DMS114 treated with DMSO at 0.1 percent for 48 hours (cell line): Measurements from ENCODE around the gene MOGAT1.
"Not testable (repeated sequence)": the region's sequence is repeated elsewhere in the genome, so short reads cannot be mapped to it uniquely, and the experiment has no call there.

Experiments used
- DNase-seq: peaks from one replicate; lab custom pipeline; 2025; ENCODE audit not compliant: unreplicated experiment; lab: John Stamatoyannopoulos, UW

Gene MOGAT1

GRCh38 chr2:222708274-222708710 lies 36.8 kb downstream of the MOGAT1 start:
- DNase-seq = peak; percentile 49

- peak; percentile 60 for DNase-seq
Measured at GRCh38 chr2:222709191-222709891, 37.9 kb downstream of the MOGAT1 start.

- DNase-seq = no peak
Measured at GRCh38 chr2:222710736-222711135, 39.3 kb downstream of the MOGAT1 start.

GRCh38 chr2:222711315-222711940 lies 40.0 kb downstream of the MOGAT1 start:
- no peak for DNase-seq

DNA sequence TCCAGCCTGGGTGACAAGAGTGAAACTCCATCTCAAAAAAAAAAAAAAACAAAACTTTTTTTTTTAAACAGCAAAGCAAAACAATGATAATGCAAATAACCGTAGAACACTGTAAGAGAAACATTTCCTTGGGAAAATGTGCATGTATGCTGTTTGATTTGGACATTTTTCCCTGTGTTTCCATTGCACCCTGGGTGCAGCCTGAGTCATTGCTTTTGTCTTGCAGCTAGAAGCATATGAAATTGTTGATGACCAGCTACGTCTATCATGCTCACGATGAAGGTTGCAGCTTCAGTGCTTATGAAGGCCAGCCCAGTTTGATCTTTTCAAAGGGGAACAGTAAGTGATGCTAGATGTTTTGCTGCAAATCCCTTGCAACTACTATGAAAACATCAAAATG lies 41.5 kb downstream of the MOGAT1 start:
- no peak for DNase-seq

DNA sequence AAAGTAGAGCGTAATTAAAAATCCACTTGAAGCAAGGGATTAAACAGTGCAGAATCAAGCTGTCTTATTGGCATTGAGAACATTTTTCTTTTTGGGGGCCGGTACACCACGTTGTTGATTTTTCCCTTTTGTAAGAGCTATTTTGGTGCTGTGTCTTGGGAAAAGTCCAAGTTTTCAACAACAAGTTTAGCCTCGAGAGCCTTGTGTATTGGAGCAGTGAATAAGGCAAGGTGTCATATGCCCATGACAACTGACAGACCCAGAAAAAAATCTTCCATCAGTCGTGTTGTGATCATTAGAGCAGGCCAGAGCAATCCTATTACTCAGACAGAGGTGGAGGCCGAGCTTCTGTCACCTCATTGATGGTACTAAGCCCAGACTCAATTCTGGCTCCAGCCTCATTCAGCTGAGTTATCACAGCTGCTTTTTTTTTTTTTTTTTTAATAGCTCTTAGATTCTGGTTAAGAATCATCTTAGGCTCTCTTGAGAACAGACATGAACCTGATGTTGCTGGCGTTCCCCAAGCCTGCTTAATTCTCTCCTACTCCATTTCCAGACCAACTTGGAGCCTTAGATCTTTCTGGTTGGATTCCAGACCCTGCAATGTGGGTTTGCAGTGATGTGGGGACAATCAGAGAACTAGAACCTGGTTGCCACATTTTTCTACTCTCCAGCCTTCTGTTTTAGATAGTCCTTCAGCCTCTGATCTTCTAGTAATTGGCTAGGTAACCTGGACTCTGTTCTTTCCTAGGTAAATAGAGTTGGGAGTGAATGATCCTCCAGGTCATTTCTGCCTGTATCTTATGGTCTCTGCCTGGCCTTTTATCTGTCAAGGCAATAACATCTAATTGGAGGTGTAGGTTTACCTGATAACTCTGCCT lies 43.1 kb downstream of the MOGAT1 start:
- DNase-seq = no peak

DNA sequence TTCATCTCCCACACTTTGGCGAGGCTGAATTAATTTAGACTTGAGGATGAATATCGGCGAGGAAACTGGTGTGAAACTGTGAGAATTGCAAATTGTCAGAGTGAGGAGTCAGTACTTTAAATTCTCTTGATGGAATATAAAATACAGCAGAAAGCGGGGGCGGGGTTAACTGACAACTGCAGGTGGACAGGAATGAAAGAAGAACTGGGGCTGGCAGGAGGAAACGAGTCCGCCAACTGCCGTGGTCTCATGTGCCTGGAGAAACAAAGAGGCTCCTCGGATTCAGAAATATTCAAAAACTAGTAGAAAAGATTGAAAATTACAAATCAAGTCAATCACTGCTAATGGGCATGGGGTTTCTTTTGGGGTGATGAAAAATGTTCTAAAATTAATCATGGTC lies 44.3 kb downstream of the MOGAT1 start:
- DNase-seq = no peak

DNA sequence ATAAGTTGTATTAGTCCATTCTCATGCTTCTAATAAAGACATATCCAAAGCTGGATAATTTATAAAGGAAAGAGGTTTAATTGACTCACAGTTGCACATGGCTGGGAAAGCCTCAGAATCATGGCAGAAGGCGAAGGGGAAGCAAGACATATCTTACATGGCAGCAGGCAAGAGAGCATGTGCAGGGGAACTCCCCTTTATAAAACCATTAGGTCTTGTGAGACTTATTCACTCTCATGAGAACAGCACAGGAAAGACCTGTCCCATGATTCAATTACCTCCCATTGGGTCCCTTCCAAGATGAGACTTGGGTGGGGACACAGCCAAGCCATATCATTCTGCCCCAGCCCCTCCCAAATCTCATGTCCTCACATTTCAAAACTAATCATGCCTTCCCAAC lies 48.3 kb downstream of the MOGAT1 start:
- DNase-seq = not testable (repeated sequence)

- DNase-seq = not testable (repeated sequence)
Measured at GRCh38 chr2:222721597-222721996, 50.1 kb downstream of the MOGAT1 start.

- DNase-seq = no peak
Measured at GRCh38 chr2:222722327-222722946, 51.0 kb downstream of the MOGAT1 start.

GRCh38 chr2:222724208-222724607 lies 52.8 kb downstream of the MOGAT1 start:
- DNase-seq = no peak

- no peak for DNase-seq
Measured at GRCh38 chr2:222728621-222729020, 57.2 kb downstream of the MOGAT1 start.

DNA sequence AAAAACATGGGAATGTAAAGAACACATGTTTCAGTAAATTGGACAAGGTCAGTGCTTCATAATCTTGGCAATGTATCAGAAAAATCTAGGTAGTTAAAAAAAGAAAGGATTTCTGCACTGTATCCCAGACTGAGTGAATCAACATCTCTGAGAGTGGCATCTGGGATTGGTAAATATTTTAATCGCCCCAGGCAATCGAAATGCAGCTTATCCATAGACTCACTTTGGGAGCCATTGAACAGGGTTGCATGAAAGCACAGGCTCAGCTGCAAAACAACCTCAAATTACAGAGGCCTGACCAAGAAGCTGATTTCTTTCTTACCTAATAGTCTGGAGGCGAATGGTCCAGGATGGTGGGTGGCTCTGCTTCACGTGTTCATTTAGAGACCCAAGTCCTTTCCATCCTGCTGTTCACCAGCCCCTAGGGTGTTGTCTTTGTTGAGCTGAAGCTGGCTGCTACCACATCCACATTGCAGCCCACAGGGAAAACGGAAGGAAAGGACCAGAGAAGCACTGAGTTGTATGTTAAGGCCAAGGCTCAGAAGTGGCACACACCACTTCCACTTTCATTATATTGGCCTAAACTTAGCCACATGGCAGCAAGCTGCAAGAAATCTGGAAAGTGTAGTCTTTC lies 59.0 kb downstream of the MOGAT1 start:
- no peak for DNase-seq

GRCh38 chr2:222731201-222731621 lies 59.8 kb downstream of the MOGAT1 start:
- DNase-seq = no peak

DNA sequence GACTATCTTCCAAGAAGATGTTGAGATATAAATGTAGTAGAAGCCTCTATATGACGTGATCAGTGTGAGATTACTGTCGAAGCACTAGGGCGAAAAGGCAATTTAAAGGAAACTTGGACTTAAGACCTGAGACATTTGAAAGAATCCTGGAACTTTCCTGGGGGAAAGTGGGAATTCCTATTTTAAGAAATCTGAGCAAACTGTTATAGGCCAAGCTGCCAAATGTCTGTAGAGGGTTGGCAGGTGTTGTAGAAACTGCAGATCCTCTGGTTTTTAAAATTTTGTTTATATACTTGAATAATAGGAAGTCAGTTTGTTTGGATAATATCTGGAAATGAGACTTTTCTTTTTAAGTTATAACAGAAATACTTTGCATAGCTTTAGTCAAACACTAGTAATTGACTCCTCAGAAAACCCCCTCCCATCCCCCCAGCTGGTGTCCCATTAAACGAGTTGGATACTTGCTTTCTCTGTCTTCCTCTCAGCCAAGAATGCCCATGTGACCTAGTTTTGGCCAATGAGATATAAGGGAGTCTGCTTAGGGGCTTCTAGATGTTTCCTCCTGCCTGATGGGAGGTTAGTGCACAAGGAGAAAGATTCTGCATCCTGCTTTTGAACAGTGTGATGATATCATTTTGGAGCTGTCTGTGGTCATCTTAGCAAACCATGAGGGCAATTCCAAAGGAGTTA lies 61.2 kb downstream of the MOGAT1 start:
- DNase-seq = no peak

DNA sequence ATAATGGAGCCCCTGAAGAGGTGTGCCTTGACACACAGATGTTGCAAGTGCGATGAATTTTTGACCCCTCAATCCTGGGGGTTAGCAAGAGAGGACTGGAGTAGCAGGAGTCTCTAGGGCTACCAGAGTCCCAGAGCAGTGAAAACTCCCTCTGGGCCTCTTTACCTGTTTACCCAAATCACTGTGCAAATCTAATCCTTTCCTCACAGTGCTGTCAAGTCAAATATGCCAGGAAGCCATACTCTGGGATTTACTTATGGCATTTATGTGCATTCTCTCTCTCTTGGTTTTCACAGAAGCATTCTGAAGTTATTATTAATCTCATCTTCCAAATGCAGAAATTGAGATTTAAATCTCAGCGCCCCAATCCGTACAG lies 62.0 kb downstream of the MOGAT1 start:
- DNase-seq = no peak

DNA sequence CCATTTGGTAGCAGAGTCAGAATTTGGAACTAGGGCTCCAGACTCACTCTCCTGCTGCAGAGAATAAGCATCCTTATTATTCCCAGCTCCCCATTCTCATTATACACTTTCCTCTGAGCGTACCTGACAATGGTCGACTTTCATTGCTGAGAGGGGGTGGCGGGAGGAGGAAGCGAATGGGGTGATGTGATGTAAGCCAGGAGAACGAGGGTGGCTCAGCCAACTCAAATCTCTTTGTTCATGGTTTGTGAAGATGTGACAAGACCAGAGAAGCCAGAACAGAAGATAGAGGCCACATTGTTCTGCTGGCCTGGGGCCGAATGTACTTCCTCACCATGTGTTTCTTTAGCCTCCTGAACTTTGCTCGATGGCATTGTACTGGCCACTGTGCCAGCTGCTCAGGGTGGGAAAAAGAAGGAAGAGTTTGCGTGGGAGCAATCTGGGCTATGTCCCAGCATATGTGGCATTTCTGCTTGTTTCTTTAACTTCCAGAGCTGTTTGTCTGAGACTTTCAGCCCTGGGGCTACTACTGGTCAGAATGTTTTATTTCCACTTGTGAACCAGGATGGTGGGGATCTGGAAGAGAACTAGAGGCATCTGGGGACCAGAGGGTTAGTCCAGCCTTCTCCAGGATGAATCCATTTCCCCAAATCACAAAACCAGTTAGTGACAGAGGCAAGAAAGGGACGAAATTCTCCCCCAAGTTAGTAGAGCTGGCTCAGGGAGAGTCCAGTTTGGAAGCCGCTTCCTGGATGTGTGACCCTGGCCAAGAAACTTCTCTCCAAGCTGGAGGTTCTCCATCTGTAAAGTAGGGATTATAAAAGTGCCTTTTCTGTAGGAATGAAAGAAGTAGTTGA lies 62.6 kb downstream of the MOGAT1 start:
- no peak for DNase-seq

DNA sequence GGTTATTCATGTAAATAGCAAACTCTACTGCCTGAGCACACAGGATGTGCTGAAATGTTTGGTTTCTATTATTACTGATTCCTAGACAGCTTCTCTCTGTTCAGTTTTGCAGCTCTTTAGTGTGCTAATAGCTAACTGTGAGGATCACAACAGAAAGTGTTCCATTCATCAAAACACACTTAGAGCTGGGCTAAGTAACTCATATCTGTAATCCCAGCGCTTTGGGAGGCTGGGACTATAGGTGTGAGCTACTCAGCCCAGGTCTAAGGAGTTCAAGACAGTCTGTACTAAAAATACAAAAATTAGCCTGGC lies 63.2 kb downstream of the MOGAT1 start:
- DNase-seq = no peak

- DNase-seq = no peak
Measured at GRCh38 chr2:222736301-222736700, 64.8 kb downstream of the MOGAT1 start.

GRCh38 chr2:222736924-222737323 lies 65.5 kb downstream of the MOGAT1 start:
- no peak for DNase-seq
